ENCODE results near the gene POLH.
"Not testable (repeated sequence)": the region's sequence is repeated elsewhere in the genome, so short reads cannot be mapped to it uniquely, and the experiment has no call there.

POLH gene

DNA sequence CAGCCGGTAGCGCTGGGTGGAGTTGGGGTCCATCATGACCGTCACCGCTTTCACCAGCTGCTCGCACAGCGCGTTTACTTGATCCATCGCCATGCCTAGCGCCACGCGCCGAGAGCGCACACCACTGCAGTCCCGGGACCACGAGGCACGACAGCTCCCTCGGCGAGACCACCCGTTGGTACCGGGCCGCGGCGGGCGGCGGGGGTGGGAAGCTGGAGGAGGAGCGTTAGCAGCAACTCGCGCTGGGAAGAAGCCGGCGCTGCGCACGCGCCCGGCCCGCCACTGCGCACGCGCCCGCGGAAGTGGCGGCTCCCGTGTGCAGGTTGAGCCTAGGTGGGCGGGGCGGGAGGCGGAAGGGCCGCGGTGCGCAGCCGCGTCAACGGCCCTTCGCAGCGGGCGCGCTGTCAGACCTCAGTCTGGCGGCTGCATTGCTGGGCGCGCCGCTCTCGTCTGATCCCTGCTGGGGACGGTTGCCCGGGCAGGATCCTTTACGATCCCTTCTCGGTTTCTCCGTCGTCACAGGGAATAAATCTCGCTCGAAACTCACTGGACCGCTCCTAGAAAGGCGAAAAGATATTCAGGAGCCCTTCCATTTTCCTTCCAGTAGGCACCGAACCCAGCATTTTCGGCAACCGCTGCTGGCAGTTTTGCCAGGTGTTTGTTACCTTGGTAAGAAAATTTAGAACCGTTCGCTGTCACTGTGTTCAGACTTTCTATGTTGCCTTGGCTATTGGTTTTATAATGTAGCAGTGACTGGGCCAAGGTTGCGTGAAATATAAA, at the start of gene POLH, which contains the start of gene XPO5:
Gene POLH (plus strand): TSS at position 414 of the 780 bp plus-strand sequence. CDS start 6,135 bp downstream, outside the sequence.
Gene XPO5 (minus strand): TSS at position 267 of the 780 bp plus-strand sequence. CDS start 174 bp downstream, at position 93.
- DNase-seq = peak; percentile 43 to 92 (median 78)

DNA sequence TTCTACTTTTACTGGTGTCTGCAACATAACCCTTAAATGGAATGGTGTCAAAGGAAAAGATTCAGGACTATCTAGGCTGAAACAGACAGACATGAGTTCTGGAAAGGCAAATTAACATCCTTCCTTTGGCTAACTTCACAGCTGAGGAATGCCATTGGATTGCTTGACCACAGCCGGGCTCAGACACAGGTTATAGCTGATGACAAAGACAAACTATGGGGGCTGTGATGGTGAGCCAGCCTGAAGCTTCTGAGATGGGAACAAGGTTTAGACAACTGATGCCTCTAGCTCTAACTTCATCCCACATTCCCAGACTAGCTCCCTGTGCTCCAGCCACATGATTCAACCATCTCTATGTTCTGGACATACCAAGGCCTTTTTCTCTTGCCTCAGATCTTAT, 43.8 kb upstream of the POLH start:
- no peak for DNase-seq

DNA sequence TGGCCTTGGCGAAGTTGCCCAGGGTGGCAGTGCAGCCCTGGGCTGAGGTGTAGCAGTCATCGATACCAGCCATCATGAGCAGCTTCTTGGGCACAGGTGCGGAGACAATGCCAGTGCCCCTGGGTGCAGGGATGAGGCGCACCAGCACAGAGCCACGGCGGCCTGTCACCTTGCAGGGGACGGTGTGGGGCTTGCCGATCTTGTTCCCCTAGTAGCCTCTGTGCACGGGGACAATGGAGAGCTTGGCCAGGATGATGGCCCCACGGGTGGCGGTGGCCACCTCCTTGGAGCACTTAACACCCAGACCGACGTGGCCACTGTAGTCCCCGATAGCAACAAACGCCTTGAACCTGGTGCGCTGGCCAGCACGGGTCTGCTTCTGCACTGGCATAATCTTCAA, 37.0 kb upstream of the POLH start:
- DNase-seq = not testable (repeated sequence)

DNA sequence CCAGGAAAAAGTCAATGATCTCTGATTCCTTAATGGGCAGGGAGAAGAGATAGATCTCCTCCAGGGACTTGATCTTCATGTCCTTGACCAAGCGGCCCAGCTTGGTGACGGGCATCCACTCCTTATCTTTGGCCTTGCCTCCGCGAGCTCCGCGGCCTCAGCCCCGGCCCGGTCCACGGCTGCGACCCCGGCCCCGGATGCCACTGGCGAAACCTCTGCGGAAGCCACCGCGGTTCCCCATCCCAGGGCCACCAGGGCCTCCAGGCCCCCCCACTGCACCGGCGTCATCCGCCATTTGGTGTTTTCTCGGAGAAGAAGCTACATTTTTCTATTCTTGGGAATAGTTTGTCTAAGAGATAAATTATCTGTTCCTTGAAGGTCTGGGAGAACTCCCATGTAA, 36.6 kb upstream of the POLH start:
- DNase-seq = not testable (repeated sequence)

DNA sequence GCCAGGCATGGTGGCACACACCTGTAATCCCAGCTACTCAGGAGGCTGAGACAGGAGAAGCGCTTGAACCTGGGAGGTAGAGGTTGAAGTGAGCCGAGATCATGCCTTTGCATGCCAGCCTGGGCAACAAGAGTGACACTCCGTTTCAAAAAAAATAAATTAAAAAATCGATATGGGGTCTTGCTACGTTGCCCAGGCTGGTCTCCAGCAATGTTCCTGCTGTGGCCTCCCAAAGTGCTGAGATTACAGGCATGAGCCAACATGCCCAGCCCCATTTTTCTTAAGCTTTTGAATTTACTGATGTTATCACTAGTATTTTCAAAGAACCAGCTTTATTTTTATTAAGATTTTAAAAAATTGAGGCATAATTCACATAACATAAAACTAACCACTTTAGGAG, 35.5 kb upstream of the POLH start:
- DNase-seq = no peak

DNA sequence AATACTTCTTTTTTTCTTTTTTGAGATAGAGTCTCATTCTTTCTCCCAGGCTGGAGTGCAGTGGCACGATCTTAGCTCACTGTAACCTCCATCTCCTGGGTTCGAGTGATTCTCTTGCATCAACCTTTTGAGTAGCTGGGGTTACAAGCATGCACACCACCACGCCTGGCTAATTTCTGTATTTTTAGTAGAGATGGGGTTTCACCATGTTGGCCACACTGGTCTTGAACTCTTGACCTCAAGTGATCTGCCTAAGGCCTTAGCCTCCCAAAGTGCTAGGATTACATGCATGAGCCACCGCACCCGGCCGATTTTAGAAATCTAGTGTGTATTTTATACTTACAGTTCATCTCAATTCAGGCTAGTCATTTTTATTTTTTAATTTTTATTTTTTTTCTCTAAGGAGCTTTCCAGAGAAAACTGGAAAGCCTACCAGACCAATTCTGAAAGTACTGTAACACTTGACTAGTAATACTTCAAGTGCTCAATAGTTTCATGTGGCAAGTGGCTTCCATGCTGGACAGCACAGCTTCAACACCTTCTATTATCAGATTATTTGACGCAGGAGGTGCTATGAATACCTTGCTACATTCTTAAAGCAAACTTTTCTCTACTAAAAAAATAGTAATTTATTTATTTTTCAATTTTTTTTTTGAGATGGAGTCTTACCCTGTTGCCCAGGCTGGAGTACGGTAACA, 34.1 kb upstream of the POLH start:
- no peak for DNase-seq

DNA sequence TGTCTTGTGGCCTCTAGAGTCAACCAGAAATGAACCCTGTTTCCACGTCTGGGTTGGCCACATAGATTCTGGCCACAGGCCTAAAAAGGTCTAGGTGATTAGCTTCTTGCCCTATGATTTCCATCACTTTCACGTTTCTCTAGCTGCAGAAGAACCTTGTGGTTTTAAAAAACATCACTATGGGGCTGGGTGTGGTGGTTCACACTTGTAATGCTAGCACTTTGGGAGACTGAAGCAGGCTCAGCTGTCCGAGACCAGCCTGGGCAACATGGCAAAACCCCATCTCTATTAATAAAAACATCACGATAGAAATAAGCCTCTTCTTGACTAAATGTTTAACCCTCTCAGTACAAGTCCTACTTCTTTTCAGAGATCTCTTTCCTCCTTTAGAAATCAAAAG, 31.5 kb upstream of the POLH start:
- DNase-seq = no peak

DNA sequence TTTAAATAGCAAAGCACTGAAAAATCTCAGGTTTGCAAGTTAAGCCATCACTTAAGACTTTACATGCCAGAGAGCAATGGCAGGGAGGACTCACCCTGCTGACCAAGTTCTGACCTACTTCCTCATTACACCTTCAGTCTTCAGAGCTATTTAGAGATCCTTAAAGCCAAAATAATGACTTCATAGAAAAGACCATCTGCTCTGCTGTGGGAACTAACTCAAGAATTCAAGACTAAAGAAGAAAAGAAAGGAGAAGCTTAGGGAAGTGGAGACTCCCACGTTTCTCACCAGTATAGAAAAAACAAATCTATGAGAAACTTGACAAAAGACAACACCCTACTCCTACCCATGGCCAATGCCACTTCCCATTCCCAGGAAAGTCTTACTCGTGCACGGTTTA, 28.8 kb upstream of the POLH start:
- no peak for DNase-seq

DNA sequence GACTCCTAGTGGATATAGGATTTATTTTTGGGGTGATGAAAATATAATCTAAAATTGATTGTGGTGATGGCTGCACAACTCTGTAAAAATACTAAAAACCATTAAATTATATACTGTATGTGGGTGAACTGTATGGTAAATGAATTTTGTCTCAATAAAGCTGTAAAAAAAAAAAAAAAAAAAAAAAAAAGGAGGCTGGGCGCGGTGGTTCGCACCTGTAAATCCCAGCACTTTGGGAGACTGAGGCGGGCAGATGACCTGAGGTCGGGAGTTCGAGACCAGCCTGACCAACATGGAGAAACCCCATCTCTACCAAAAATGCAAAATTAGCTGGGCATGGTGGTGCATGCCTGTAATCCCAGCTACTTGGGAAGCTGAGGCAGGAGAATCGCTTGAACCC, 18.4 kb upstream of the POLH start:
- not testable (repeated sequence) for DNase-seq

DNA sequence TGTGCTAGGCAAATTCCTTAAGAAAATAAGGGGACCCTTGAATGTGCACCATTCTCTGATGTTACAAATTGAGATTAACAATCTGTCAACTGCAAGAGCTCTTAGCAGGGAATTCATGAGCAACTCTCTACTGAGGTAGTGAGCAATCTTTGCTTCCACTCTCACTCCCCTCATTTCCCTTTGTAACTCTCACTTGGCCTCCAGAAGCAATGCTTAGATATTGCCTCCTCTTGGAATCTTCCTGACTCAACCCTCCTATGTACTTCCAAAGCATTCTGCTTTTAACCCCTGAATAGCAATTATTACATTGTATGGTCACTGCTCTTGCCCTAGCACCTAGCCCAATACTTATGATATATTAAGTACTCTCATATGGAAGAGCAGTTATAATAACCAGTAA, 16.7 kb upstream of the POLH start:
- no peak for DNase-seq

DNA sequence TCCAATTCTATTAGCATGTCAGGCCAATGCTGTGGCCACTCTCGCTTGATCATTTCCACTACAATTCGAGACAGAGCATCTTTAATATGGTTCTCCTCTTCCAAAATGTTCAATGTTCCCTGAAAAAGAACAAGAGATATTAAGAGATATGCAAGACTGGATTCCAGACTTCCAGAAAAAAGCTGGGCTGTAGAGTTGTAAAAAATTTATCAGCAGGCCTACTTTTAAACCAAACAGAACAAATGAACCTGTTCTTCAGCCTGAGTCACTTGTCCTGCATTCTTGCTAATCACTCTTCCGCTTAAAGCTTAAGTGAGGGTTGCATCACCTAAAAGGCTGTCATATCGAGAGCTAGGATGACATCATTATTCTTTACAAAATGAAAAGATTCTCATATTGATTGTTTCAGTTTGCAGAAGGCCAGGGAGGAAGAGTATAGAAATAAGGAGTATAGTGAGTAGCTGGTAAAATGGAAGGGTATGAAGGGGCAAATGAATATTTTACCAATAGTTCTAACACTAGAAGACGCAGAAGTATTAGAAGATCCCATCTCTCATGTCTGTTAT, 5.0 kb upstream of the POLH start:
- no peak for DNase-seq

DNA sequence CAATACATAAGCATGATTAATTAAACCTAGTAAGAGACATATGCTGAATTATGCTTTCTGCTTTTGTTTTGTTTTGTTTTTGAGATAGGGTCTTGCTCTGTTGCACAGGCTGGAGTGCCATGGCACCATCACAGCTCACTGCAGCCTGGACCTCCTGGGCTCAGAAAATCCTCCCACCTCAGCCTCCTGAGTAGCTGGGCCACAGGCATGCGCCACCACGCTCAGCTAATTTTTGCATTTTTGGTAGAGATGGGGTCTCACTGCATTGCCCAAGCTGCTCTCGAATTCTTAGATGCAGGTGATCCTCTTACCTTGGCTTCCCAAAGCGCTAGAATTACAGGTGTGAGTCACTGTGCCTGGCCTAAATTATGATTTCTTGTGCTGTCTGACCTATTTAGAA, 4.0 kb upstream of the POLH start:
- no peak for DNase-seq

DNA sequence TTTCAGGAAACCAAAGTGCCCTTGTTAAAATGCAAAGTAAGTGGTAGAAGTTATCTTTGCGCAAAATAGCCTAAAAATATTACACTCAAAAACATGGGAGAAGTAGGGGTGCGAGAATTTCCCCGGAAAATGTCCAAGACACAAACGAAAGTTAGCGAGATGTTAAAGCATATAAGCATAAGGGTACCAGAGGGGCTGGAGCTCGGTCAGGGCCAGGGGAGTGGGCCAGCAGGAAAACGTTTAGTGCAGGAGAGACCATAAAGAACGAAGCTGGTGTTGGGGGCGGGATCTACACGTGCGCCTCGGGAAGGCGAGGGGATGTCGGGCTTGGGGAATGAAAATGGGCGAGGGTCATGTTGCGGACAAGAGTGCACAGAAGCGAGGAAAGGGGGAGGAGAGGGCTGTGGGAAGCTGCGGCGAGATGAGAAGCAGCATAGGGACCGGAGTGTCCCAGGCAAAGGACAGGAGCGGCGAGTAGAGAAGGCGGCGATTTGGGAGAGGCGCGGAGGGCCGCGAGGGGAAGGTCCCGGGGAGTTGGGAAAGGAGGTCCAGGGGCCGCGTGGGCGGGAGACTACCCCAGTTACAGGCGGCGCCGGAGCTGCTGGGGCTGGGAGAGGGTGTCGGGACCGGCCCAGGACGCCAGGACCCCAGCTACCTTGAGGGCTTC, 747 bp upstream of the POLH start:
- DNase-seq = peak in 12 of 51 donors; percentile 15 to 63 (median 48)

DNA sequence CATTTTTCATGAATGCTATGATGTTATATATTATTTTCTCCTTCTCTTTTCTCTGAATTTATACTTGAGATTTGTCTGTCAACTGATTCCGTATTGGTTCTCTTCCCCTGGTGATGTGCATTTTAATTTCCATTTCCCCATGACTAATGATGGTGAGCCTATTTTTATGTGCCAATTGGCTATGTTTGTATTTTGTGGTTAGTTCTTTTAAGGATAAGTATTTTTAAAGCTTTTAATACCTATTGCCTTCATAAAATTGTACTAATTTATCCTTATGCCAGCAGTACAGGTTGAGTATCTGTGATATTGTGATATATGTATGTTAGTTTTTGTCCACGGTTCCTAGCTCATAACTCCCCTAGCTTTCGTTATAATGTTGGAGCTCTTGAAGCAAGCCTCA, 2.8 kb downstream of the POLH start:
- DNase-seq = no peak

DNA sequence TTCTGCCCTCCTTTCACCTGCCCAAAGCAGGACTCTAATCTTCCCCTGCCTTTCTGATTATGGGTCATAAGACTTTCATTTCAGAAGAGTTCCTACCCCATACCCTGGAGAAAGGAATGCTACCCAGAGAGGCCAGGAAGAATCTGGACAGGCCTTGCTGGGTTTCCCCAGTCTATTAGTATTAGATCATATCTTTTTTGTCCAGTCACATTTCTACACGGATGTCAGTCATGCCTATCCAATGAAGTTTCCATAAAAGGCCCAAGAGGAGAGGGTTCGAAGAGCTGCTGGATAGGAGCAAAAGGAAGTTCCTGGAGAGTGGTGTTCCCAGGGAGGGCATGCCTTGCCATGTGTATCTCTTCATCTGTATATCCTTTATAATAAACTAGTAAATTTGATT, 3.2 kb downstream of the POLH start:
- DNase-seq = no peak

DNA sequence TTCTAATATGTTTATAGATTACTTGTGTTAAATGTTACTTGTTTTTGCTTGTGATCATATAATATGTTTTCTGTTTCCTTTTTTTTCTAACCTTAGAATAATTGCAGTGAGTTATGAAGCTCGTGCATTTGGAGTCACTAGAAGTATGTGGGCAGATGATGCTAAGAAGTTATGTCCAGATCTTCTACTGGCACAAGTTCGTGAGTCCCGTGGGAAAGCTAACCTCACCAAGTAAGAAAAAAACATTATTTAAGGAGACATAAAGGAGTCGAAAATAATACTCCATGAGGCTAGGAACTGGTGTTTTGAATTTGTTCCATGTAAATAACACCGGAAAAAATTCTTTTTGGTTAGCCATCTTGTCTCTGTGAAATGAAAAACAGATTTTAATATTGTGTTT, 6.9 kb downstream of the POLH start:
- no peak for DNase-seq

DNA sequence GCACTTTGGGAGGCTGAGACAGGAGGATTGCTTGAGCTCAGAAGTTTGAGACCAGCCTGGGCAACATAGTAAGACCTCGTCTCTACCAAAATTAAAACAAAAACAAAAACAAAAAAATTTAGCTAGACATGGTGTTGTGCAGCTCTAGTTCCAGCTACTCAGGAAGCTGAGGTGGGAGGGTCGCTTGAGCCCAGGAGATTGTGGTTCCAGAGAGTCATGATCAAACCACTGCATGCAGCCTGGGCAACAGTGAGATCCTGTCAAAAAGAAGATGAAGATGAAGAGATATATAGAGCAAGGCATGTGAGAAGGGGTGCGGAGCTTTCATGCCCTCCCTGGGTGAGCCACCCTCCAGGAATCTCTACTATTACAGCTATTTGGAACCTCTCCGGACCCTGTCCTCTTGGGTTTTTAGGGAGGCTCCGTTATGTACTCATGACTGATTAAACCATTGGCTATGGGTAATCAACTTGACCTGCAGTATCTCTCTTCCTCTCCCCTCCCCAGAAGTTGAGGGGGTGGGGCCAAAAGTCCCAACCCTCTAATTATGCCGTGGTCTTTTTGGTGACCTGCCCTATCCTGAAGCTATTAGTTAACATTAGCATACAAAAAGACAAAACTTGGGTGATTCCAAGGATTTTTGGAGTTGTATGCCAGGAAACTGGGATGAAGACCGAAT, 9.0 kb downstream of the POLH start:
- DNase-seq = no peak

DNA sequence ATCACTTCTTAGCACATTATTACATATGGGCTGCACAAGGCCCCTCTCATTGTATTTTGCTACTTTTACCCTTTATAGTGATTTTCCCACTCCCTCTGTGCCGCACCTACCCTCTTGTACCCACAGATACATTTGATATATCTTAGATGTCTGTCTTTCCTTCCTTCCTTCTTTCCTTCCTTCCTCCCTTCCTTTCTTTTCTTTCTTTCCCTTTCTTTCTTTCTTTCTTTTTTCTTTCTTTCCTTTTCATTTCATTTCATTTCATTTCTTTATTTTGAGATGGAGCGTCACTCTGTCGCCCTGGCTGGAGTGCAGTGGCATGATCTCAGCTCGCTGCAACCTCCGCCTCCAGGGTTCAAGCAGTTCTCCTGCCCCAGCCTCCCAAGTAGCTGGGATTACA, 12.2 kb downstream of the POLH start:
- no peak for DNase-seq

DNA sequence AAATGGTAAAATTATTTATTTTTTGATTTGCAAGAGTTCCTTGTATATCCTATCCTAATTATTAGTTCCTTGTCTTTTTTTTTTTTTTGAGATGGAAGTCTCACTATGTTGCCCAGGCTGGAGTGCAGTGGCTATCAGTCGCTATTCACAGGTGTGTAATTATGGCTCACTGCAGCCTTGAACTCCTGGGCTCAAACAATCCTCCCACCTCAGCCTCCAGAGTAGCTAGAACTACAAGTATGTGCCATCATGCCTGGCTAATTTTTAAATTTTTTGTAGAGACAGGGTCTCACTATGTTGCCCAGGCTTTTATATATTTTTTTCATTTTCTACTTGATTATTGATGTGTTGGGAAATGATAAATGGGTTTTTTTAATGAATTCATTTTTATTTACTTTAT, 13.6 kb downstream of the POLH start:
- not testable (repeated sequence) for DNase-seq

DNA sequence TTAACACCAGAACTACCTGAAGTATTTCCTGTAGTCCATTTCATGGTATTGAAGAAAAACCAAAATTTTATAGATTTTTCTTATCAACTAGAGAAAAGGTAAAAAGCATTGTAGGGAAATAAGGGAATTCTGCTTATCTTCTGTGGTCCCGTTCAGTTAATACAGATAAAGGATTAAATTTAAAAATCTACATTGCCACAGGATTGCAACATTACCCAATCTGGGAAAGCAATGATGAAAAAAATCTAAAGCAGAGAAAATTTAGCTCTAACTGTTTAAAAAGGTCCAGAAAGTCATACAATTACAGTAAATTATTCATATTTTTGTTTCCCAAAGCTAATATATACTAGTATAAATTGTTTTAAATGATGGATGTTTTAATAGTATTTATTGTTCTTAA, 18.0 kb downstream of the POLH start:
- DNase-seq = no peak

DNA sequence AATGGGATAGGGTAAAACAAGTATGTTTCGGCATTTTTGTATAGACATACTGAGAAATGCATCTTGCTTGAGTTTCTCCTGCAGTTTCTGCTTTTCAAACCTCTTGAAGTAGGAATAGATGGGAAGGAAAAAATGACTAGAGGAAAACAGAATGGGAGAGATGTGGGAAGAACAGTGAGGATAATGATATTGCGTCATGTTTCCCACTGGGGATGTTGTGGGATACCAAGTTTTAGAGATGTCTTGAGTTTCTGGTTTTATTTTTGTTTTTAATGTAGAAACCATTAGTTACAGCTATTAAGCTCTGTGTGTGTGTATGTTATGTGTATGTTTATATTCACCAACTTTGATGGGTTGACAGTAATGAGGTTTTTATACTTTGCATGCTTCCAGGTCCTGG, 24.6 kb downstream of the POLH start:
- no peak for DNase-seq

DNA sequence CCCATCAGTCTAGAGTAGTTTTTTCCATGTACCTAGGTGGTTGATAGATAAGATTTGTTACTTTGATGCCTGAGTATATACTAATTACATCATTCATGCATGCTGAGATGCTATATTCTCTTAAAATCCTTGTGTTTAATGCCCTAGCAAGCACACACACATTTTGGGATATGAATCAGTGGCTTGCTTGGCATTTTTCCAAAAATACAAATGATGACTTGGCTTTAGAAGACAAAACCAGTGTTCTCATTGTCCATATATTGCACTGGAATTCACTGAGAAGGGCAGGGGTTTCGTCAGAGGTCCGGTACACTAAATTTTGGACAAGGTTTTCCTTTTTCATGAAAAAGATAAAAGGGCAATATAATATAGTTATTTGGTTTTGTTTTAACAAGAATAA, 28.2 kb downstream of the POLH start:
- DNase-seq = no peak
